GM21390 (cell line): ENCODE data around the gene ARMC5.
A peak's percentile ranks its signal among the peaks of the same experiment; 100 is the strongest.
"Not testable (repeated sequence)": the region's sequence is repeated elsewhere in the genome, so short reads cannot be mapped to it uniquely, and the experiment has no call there.

Experiments used
- ATAC-seq: cut with Tn5 transposase; IDR thresholded peaks from one replicate; pipeline ENCODE4 v1.9.1; 2021; ENCODE audit not compliant: unreplicated experiment

Gene ARMC5

GRCh38 chr16:31430380-31431052, 28.8 kb upstream of the ARMC5 start:
- no peak for ATAC-seq

- ATAC-seq = no peak
These were observed 23.7 kb upstream of the ARMC5 start for GRCh38 chr16:31435341-31436220.

GRCh38 chr16:31436221-31437045, 22.9 kb upstream of the ARMC5 start:
- ATAC-seq = no peak

- no peak for ATAC-seq
These were observed 20.9 kb upstream of the ARMC5 start for GRCh38 chr16:31438414-31438813.

GRCh38 chr16:31439023-31439422, 20.3 kb upstream of the ARMC5 start:
- ATAC-seq = not testable (repeated sequence)

GRCh38 chr16:31439519-31439918, 19.8 kb upstream of the ARMC5 start:
- no peak for ATAC-seq

- ATAC-seq = no peak
These were observed 18.7 kb upstream of the ARMC5 start for GRCh38 chr16:31440516-31441184.

GRCh38 chr16:31441956-31442355, 17.3 kb upstream of the ARMC5 start:
- no peak for ATAC-seq

- ATAC-seq = not testable (repeated sequence)
These were observed 13.4 kb upstream of the ARMC5 start for GRCh38 chr16:31445931-31446330.

GRCh38 chr16:31451201-31451600, 8.1 kb upstream of the ARMC5 start:
- ATAC-seq = no peak

GRCh38 chr16:31451681-31452351, 7.5 kb upstream of the ARMC5 start:
- no peak for ATAC-seq

- no peak for ATAC-seq
These were observed 6.6 kb upstream of the ARMC5 start for GRCh38 chr16:31452631-31453106.

GRCh38 chr16:31453255-31454204, 5.8 kb upstream of the ARMC5 start:
- no peak for ATAC-seq

- ATAC-seq = no peak
These were observed 3.5 kb upstream of the ARMC5 start for GRCh38 chr16:31455601-31456314.

GRCh38 chr16:31456988-31457360, 2.3 kb upstream of the ARMC5 start:
- no peak for ATAC-seq

- peak; percentile 7 for ATAC-seq
These were observed 1.0 kb upstream of the ARMC5 start for GRCh38 chr16:31458073-31458843.

GRCh38 chr16:31459687-31460581, 633 bp downstream of the ARMC5 start:
- peak; percentile 62 for ATAC-seq
